Glutamatergic neuron (in vitro differentiated cells): ENCODE data around the gene ADARB2. TPM values are rescaled to one million over a fixed set of nuclear protein-coding genes. Genes with fewer than 3 reads are reported as not detected.

Source experiments
- DNase-seq: peaks from one replicate; pipeline ENCODE4 v3.0.0; 2022
- H3K27ac Mint-ChIP-seq: one replicate; pipeline ENCODE4 v1.8.0; 2020; ENCODE audit warnings: mild to moderate bottlenecking, mixed read lengths, inconsistent platforms; ENCODE audit not compliant: unreplicated experiment
- H3K27me3 Mint-ChIP-seq: one replicate; pipeline ENCODE4 v1.8.0; 2020; ENCODE audit warnings: mild to moderate bottlenecking, moderate library complexity, mixed read lengths, inconsistent platforms; ENCODE audit not compliant: unreplicated experiment
- H3K36me3 Mint-ChIP-seq: one replicate; pipeline ENCODE4 v1.8.0; 2020; ENCODE audit warnings: mild to moderate bottlenecking, mixed read lengths, inconsistent platforms; ENCODE audit not compliant: unreplicated experiment
- H3K4me1 Mint-ChIP-seq: one replicate; pipeline ENCODE4 v1.8.0; 2020; ENCODE audit warnings: mild to moderate bottlenecking, low read depth, mixed read lengths, inconsistent platforms; ENCODE audit not compliant: unreplicated experiment
- H3K4me3 Mint-ChIP-seq: one replicate; pipeline ENCODE4 v1.8.0; 2020; ENCODE audit warnings: mild to moderate bottlenecking, mixed read lengths, inconsistent platforms; ENCODE audit not compliant: unreplicated experiment
- H3K9me3 Mint-ChIP-seq: one replicate; pipeline ENCODE4 v1.8.0; 2020; ENCODE audit warnings: mild to moderate bottlenecking, moderate library complexity, mixed read lengths, inconsistent platforms; ENCODE audit not compliant: unreplicated experiment
- CTCF ChIP-seq: fragments of 200-600 bp; sonication (generic); IDR thresholded peaks from one replicate; pipeline ENCODE4 v1.5.0; 2021; ENCODE audit not compliant: partially characterized antibody, unreplicated experiment
- total RNA-seq: library from RNA; stranded (reverse); fragmentation: NEBNext Ultra II Directional; extraction: Animal tissue kit (Norgen Biotek cat#: 25700); gene quantifications from one replicate; pipeline ENCODE4 v1.2.1, GENCODE V29; 2021; ENCODE audit not compliant: unreplicated experiment

Gene ADARB2
- total RNA-seq, 1 donor from 2014 or later: 20.6 TPM

GRCh38 chr10:1156921-1157614 lies 580.3 kb downstream of the ADARB2 start:
- peaks cover 4% of the 10 kb centered on the region for H3K9me3 Mint-ChIP-seq
- TF ChIP-seq CTCF: no peak
- DNase-seq: no peak
- no peak overlapping the region for H3K4me3 Mint-ChIP-seq
- H3K27me3 Mint-ChIP-seq: peaks cover 3% of the 10 kb centered on the region
- peaks cover 5% of the 10 kb centered on the region for H3K4me1 Mint-ChIP-seq
- H3K27ac Mint-ChIP-seq: no peak overlapping the region
- H3K36me3 Mint-ChIP-seq: no peaks in the 10 kb centered on the region

GRCh38 chr10:1156616-1156886 lies 580.8 kb downstream of the ADARB2 start:
- Mint-ChIP-seq H3K27me3 (peaks cover 3% of the 10 kb centered on the region), H3K4me3 (no peak overlapping the region), H3K9me3 (peaks cover 4% of the 10 kb centered on the region), H3K36me3 (peaks cover 2% of the 10 kb centered on the region), H3K4me1 (peaks cover 5% of the 10 kb centered on the region), H3K27ac (no peak overlapping the region)
- no peak for DNase-seq
- no peak for TF ChIP-seq CTCF

DNA sequence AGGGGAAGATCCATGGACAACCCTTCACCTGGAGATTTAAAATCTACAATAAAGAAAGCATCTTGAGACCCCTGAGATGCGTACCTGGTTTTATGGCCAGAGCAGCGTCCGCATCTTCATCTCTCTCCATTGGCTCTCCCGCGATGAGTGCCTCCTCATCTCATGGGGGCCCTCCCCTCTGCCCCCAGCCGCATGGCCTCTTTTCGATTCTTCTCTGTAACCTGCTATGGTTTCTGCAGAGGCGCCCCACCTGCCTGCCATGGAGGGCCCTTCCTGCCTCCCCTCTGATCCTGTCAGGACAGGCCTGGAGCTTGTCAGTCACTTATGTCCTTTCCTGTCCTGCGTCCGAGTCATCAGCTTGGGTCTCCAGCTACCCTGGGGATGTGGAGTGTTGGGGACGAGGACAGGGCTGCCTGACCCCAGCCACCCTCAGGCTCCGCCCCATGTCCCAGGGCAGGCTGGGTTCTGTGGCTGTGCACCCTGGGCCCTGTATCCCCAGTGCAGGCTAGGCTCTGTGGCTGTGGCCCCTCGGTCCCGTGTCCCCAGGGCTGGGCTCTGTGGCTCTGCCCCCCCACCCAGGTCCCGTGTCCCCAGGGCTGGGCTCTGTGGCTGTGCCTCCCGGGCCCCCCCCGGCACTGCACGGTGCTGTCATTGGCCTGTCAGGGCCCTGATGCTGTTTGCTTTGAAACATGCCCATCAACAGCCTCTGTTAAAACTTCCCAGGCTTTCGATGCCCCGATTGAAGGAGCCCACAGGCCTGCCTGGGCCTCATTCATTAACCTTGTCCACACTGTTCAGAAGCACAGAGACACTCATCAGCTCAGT lies 581.3 kb downstream of the ADARB2 start:
- Mint-ChIP-seq H3K27ac (no peak overlapping the region), H3K36me3 (peaks cover 5% of the 10 kb centered on the region), H3K4me1 (peaks cover 5% of the 10 kb centered on the region), H3K4me3 (no peak overlapping the region), H3K27me3 (peaks cover 3% of the 10 kb centered on the region), H3K9me3 (peaks cover 4% of the 10 kb centered on the region)
- no peak for DNase-seq
- TF ChIP-seq CTCF: no peak

DNA sequence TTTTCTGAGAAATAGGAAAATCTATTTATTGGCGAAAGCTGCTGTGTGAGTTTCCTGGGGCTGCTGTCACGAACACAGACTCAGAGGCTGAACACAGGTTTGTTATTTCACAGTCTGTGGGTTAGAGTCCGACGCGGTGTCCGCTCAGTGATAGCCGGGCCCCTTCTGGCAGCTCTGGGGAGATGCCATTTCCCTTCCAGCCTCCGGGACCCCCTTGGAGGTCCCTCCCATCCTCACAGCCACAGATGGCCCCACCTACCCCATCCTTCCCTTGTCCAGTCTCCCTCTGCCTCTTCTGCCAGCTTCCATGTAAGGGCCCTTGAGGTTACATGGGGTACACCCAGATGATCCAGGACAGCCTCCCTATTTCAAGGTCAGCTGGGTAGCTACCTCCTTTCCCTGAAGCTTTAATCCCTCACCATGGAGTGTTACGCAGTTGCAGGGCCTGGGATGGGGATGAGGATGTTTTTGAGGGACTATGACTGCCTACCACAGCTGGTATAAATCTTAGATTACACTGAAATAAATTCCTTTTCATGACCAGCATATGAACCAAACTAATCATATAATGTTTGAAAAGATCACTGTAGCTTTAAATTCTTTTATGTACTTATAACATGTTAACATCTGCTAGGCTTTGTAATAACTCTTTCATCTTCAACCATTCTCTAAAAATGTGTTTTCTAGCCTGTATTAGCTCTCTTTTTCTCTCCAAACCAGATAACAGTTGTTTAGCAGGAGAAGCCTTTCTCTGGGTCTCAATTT lies 582.6 kb downstream of the ADARB2 start:
- H3K27me3 Mint-ChIP-seq: peaks cover 3% of the 10 kb centered on the region
- peaks cover 8% of the 10 kb centered on the region for H3K36me3 Mint-ChIP-seq
- no peak for DNase-seq
- H3K4me3 Mint-ChIP-seq: no peak overlapping the region
- no peak for TF ChIP-seq CTCF
- H3K27ac Mint-ChIP-seq: no peak overlapping the region
- peaks cover 4% of the 10 kb centered on the region for H3K9me3 Mint-ChIP-seq
- peaks cover 5% of the 10 kb centered on the region for H3K4me1 Mint-ChIP-seq
